Peyer's patch (tissue), 4 donors: ENCODE data around the gene FXN. TPM values are rescaled to one million over a fixed set of nuclear protein-coding genes. Genes with fewer than 3 reads are reported as not detected.

Experiments used
- DNase-seq, 3 donors: peaks; one replicate each; pipeline ENCODE4 v3.0.0-alpha.2; 2017 to 2019
- H3K27ac ChIP-seq, 4 donors: fragments of 200-600 bp; sonication (generic); one replicate each; pipeline ENCODE4 v1.5.1; 2016 to 2019
- H3K27me3 ChIP-seq, 2 donors: fragments of 200-600 bp; sonication (generic); one replicate each; pipeline ENCODE4 v1.5.1; 2019
- H3K36me3 ChIP-seq, 3 donors: fragments of 200-600 bp; sonication (generic); one replicate each; pipeline ENCODE4 v1.5.1; 2016 to 2019
- H3K4me1 ChIP-seq, 4 donors: fragments of 200-600 bp; sonication (generic); one replicate each; pipeline ENCODE4 v1.5.1; 2016 to 2019
- H3K4me3 ChIP-seq, 4 donors: fragments of 200-600 bp; sonication (generic); 1 replicate in 3 of 4; 2 replicates in 1 of 4; pipeline ENCODE4 v1.5.1; 2016 to 2019; ENCODE audit warnings: mild to moderate bottlenecking in 1 of 4
- H3K9me3 ChIP-seq, 4 donors: fragments of 200-600 bp; sonication (generic); one replicate each; pipeline ENCODE4 v1.5.1; 2016 to 2019; ENCODE audit warnings: mild to moderate bottlenecking in 1 of 4
- CTCF ChIP-seq, 6 experiments: fragments of 450-650 bp in 4 of 6; fragments of 200-600 bp in 2 of 6; sonication (generic) in 1 of 6; IDR thresholded peaks; one replicate each; pipeline ENCODE4 v1.5.1; 2017 to 2019; ENCODE audit warnings: antibody characterized with exemption in 6 of 6, mild to moderate bottlenecking in 3 of 6, moderate library complexity in 1 of 6
- POLR2A ChIP-seq, 2 donors: fragments of 450-650 bp; IDR thresholded peaks; one replicate each; pipeline ENCODE4 v1.5.1; 2017; ENCODE audit warnings: antibody characterized with exemption in 2 of 2, mild to moderate bottlenecking in 2 of 2, moderate library complexity in 2 of 2
- small RNA-seq, 2 donors: library from RNA; depleted of rRNA; stranded (forward); fragments of <200 nt; gene quantifications; one replicate each; pipeline ENCODE3, GENCODE V24; 2016
- total RNA-seq, 4 donors: library from RNA; depleted of rRNA; stranded (reverse); fragments of >200 nt; gene quantifications; one replicate each; pipeline ENCODE4 v1.1.0, GENCODE V29; 2016

The FXN gene
- total RNA-seq, 4 donors from 2014 or later, result 1.7 to 4.2 (median 2.7) TPM

GRCh38 chr9:69143291-69143690, 107.7 kb downstream of the FXN start:
- Histone ChIP-seq H3K27me3 (no peaks in the 10 kb centered on the region), H3K9me3 (no peaks in the 10 kb centered on the region), H3K4me3 (no peak overlapping the region), H3K27ac (no peak overlapping the region), H3K36me3 (no peaks in the 10 kb centered on the region), H3K4me1 (peaks cover 0 to 5% (median 0%) of the 10 kb centered on the region in 4 donors)
- TF ChIP-seq CTCF (IDR thresholded peaks at IDR 0.05) (no peak), POLR2A (IDR thresholded peaks at IDR 0.05) (no peak)
- DNase-seq, result no peak

GRCh38 chr9:69145144-69145715, 109.7 kb downstream of the FXN start:
- TF ChIP-seq POLR2A (IDR thresholded peaks at IDR 0.05) (no peak), CTCF (IDR thresholded peaks at IDR 0.05) (no peak)
- Histone ChIP-seq H3K27me3 (no peaks in the 10 kb centered on the region), H3K9me3 (no peaks in the 10 kb centered on the region), H3K36me3 (no peaks in the 10 kb centered on the region), H3K27ac (no peak overlapping the region), H3K4me3 (no peak overlapping the region), H3K4me1 (peaks cover 0 to 15% (median 0%) of the 10 kb centered on the region in 4 donors)
- DNase-seq, result no peak

DNA sequence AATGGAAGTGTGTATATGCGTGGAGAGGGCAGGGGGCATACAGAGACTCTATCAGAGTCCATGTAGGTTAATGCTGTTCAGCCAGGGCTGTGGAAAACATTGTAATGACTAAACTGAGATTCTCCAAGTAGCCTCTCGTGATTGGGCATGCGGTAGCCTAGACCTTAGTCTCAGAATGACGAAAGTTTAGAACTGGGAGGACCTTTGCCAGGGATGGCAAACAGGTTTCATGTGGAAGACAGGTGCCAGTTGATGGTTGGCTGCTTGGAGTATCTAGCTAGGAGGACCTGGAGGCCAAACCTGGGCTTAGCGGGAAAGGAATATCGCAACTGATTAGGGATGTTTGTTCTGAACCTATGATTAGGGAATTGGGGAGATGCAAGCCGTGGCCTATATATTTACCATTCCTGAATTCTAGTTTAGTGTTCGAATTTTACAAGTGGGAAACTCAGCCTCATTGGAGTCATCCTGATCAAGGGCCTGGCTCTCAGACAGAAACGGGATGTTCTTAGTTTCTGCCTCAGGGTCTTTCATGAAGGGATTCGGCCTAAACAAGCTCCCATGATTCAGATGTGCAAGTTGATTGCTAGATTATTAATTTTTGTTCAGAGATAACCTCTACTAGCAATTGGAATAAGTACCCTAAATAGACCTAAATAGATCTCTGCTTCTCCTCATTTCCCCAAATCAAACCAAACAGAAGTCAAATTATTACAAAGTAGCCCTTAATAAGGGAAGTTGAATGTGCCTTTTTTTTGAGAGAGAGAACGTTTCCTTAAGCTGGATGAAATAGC, 111.7 kb downstream of the FXN start:
- no peak for DNase-seq
- H3K4me3 ChIP-seq, result no peak overlapping the region
- H3K27ac ChIP-seq, result no peak overlapping the region
- no peaks in the 10 kb centered on the region for H3K9me3 ChIP-seq
- TF ChIP-seq POLR2A (IDR thresholded peaks at IDR 0.05) (no peak), CTCF (IDR thresholded peaks at IDR 0.05) (no peak)
- no peaks in the 10 kb centered on the region for H3K27me3 ChIP-seq
- peaks cover 0 to 13% (median 0%) of the 10 kb centered on the region in 4 donors for H3K4me1 ChIP-seq
- peaks cover 0 to under 1% (median 0%) of the 10 kb centered on the region in 3 donors for H3K36me3 ChIP-seq

DNA sequence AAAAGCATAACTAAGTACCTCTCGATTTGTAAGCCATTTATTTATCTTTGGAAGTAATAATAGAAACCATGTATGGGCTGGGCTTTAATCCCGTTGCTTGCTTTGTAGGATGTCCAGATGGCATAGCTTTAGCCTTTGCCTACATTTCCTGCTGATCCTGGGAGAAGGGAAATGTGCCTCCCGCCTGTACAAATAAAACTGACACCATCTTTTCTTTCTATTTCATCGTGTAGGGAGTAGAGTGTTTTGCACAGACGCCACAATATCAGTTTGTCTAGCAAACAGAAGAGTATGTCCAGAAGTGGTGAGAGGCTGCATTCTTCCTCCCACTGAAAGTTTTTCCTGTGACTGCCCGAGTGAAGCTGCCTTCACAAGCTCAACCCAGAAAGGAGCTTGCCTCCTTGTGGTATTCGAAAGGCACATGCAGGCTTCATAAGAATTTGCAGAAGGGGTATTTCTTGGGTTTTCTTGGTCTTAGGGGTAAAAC, 113.8 kb downstream of the FXN start:
- Histone ChIP-seq H3K27me3 (no peaks in the 10 kb centered on the region), H3K9me3 (no peaks in the 10 kb centered on the region), H3K4me3 (no peak overlapping the region), H3K27ac (no peak overlapping the region), H3K36me3 (peaks cover 0 to 11% (median 0%) of the 10 kb centered on the region in 3 donors), H3K4me1 (peaks cover 0 to 9% (median 0%) of the 10 kb centered on the region in 4 donors)
- no peak for DNase-seq
- peak in 1 of 6 experiments; percentile 4 for TF ChIP-seq CTCF (IDR thresholded peaks at IDR 0.05)
- no peak for TF ChIP-seq POLR2A (IDR thresholded peaks at IDR 0.05)

Small RNA genes lying within 50 kb of the gene (small RNA-seq; reads per million reads assigned to genes)
- 0 reads per million in 2 donors for gene AL162730.1

Other genes starting within 250 kb of the FXN start
- not detected for gene PRKACG, start 21.6 kb upstream of the FXN start, total RNA-seq
- gene TJP2, start 138.5 kb downstream of the FXN start, total RNA-seq, result 100 to 1,000 TPM; 102 to 405 (median 263) TPM